ENCODE data around the gene STK11IP.
A peak's percentile ranks its signal among the peaks of the same experiment; 100 is the strongest.

STK11IP gene

DNA sequence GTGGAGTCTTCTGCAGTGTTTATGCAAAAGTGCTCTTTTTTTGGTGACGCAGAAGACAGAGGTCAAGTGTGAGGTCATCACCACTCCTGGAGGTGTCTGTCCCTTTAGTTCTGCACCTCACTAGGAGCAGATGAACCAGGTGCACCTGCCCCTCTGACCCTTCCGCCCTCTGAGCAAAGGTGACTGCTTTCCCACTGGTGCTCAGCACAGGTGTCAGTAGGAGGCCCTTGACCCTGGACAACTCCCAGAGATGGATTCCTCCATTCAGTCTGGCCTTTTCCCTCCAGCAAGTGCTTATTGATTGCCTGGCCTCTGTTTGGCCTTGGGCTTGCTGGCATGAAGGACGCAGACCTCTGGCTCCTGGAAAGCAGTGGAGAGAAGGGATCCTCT is 21.1 kb downstream of the STK11IP start:
- DNase-seq: no peak

DNA sequence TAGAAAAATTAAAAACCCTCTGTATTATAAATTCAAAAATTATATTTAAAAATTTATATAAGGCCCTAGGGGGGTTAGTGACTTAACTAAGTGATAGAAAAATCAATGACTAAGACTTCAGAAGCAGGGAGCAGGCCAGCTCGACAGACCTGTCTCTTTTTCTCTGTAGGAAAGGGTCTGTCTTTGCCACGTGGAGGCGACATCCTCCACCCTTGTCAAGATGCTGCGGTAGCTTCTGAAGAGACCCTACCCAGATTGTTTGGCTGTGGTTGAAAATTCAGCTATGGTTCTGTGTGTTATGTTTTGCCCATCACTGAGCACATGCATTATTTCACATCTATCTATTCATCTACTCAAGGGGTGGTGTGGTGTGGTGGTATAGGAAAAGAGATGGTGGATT is 21.6 kb downstream of the STK11IP start:
- DNase-seq: no peak

DNA sequence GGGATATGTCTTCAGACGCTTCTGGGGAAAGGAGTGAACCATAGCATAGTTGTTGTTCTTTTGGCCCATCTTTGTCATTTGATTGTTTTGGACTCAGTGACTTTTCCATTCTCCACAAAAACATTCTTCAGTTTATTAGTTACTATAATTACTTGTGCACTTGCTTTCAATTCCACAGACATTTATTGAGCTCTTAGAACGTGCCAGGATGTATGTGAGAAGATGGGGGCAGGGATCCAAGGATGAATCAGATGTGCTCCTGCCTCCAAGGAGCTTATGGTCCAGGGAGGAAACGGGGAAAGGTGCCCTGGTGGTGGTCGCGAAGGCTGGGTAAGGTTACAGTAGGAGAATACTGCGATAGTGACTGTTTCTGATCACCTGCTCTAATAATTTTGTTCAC is 22.9 kb downstream of the STK11IP start:
- DNase-seq: no peak

DNA sequence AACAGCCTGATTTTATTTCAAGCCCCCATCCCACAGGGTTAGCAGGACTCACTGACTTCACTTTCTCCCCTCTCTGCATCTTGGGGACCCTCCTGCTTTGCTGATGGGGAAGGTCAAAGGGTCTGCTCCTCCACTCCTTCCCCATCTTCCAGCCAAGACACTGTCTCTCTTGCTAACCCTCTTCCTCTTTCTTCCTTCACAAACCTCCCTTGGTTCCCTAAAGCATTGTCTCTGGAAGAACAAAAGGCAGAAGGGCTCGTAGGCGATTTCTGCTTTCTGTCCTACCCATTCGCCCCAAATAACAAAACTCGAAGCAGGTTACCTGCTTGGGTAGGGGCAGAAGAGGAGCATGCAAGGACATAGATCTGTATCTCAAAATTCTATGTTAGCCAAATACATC is 24.3 kb downstream of the STK11IP start:
- DNase-seq: no peak

DNA sequence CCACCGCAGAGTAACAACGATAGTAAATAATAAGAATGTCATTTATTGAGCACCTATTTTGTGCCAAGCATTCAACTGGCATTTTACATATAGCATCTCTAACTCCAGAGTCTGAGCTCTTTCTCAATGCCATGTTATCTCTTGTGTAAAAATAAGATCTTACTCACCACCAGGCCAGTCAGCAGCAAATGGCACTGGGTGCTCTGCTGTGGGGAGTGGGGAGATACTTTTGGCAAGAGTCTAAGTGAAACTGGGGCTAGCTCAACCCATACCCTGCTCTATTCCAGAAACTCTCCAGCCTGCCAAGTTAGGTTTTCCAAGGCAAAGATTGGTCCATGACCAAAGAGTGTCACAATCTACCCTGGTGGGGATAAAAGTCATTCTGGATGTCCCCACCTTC is 24.8 kb downstream of the STK11IP start:
- DNase-seq: no peak

DNA sequence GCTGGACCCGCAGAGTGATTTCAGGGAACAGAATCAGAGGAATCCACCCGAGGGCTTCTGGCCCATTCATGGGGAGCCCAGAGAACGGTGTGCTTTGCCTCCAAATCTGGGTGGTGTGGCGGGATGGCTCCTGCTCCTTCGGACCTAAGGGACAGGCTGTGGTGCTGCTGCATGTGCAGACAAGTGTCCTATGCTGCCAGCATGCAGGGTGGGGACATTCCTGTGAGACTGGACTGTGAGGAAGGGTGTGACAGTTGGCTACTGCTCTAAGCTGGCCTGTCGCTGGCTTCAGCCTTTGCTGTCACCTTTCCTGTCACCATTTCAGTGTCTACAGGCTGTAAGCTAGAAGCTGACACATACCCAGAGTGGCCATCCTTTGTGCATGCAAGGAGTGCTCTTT is 26.9 kb downstream of the STK11IP start:
- DNase-seq: no peak

DNA sequence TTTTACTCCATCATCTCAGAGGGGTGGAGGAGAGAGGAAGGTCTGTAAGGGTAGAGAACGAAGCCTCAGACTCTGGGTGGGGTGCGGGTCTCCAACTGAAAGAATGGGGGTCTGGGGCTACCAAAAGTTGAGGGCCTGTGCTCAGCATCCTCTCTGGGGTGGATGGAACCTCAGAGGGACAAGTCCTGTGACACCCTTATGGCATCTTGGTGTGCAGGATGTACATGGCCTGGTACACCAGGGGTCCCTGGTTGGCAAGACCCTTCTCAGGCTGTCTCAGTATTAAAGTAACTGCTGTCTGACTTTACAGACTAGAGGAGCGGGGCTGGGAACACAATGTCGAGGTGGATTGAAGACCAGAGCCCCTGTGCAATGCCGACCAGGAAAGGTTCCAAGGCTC is 27.5 kb downstream of the STK11IP start:
- no peak for DNase-seq

DNA sequence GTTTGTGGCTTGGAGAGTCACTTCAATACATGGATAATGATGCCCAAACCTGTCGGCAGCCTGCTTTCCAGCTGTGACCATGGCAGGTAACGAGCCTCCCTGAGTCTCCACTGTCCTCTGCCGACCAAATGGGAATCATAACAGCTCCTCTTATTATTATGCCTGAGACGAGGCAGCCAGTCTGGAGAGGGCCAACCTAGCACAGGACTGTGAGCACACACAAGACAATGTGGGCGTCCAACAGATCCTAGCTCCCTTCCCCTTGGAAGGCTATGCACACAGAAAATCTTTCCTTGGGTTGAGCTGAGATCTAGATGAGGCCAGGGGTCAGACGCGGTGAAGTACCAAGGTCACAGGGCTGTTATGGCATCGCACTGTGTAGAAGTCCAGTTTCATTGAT is 28.9 kb downstream of the STK11IP start:
- no peak for DNase-seq

DNA sequence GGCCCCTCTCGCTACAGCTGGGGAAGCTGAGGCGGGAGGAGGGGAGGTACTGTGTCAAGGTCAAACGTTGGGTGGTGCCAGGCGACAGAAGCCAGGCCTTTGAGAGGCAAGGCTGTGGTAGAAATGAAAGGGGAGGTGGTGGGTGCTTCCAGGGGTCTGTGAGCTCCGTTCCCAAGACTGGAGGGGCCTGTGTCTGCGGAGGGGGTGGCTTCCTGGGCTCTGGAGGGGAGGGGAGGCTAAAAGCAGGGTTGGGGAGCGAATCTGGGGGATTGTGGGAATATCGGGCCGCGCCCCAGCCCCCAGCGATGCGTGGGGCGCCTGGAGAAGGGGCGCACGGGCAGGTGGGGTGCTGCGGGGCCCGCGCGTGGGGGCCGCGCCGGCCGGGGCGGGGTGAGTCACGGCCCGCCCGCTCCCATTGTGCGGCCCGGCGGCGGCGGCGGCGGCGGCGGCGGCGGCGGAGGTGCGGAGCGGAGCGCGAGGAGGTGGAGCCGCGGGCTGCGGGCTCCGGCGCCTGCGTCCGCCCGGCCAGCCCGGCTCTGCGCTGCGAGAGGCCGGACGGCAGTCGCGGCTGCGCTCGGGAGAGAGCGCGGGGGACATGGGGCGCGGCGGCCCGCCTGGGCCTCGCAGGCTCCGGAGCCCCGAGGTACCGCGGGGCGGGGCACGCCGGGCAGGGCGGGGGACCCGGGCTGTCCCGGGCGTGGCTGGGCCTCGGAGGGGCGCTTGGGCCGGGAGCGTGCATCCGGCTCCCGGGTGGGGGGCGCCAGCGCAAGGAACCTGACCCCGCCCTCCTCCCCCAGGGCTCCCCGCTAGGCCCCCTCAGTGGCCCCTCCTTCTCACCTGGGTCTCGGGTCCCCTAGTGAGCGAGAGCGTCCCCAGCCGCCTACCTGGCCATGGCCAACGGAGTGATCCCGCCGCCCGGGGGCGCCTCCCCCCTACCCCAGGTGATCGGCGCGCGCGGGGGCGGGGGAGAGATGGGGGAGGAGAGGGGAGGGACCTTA is 29.7 kb downstream of the STK11IP start, which contains the start of gene SLC4A3:
TSS of gene SLC4A3 (plus strand) at position 528 of the 998 bp plus-strand sequence. CDS start at position 891, 363 bp downstream.
- peak; percentile 10 for DNase-seq

DNA sequence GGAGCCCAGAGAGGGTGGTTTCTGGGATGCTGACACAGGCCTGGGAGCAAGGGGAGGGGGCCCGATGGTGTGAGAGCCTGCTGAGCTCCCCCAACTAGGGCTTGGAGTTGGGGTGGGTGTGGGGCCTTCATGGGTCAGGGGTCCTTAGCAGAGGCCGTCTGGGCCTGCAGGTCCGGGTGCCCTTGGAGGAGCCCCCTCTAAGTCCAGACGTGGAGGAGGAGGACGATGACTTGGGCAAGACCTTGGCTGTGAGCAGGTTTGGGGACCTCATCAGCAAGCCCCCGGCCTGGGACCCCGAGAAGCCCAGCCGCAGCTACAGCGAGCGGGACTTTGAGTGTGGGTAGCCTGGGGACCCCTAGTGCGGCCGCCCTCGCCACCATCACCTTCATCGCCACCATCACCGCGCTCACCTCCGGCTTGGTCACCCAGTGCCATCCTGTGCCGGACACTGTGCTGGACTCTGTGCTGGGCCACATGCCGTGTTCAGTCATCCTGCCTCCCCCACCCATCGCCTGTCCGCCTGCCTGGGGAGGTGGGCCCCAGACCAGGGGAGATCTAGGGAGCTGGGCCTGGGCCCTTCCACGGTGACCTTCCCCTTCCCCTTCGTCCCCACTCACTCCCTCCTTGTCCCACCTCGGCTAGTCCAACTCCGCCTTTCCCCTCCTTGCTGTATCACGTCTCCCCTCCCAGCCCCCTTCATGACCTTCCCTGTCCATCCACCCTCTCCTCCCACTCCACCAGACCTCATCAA is 30.8 kb downstream of the STK11IP start:
- DNase-seq: no peak

DNA sequence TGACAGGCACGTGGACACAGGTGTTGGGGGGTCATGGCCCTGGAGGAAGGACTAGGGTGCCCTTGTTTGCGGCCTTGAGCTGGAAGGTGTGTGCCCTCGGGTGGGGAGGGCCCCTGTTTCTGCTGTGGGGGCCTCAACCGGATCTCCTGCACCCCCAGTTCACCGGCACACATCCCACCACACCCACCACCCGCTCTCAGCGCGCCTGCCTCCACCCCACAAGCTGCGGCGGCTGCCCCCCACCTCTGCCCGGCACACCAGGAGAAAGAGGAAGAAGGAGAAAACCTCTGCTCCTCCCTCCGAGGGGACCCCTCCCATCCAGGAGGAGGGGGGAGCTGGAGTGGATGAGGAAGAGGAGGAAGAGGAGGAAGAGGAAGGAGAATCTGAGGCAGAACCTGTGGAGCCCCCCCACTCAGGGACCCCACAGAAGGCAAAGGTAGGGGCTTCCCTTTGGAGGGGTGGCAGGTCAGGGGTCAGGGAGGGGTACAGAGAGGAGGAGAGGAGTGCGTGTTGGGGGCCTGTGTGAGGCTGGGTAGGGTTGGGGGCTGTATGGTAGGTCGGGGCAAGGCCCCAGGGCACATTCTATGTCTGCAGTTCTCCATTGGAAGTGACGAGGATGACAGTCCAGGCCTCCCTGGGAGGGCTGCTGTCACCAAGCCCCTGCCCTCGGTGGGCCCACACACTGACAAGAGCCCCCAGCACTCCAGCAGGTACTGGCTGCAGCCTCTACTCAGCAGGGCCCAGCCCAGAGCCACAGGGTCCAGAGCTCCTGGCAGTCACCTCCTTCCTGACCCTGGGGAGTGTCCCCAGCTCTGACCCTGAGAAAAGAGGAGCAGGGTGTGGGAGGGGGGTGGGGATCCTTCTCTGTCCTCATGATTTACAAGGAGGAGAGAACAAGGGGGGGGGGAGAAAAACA is 31.6 kb downstream of the STK11IP start:
- DNase-seq: no peak

DNA sequence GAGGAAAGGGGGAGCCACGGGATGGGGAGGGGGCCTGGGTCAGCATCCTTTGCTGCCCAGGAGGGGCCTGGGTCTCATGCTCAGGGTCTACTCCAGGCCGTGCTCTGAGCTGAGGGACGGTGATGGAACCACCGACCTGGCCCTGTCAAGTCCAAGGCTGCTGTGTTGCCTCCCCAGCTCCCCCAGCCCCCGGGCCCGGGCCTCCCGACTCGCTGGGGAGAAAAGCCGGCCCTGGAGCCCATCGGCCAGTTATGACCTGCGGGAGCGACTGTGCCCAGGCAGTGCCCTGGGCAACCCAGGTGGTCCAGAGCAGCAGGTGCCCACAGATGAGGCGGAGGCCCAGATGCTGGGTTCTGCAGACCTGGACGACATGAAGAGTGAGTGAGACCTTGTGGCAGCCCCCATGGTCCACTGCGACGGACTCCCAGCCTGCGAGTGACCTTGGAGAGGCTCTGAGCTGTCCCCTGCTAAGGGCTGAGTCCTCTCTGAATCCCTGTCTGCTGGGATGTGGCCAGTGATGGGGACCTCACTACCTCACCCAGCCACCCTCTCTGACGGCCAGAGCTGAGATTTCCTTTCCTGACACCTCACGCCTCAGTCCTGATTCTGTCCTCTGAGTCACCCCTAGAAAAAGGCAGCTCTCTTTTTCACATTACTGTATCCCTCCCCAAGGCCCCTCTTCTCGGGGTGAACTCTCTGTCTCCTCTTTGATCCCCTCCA is 32.5 kb downstream of the STK11IP start:
- DNase-seq: no peak

DNA sequence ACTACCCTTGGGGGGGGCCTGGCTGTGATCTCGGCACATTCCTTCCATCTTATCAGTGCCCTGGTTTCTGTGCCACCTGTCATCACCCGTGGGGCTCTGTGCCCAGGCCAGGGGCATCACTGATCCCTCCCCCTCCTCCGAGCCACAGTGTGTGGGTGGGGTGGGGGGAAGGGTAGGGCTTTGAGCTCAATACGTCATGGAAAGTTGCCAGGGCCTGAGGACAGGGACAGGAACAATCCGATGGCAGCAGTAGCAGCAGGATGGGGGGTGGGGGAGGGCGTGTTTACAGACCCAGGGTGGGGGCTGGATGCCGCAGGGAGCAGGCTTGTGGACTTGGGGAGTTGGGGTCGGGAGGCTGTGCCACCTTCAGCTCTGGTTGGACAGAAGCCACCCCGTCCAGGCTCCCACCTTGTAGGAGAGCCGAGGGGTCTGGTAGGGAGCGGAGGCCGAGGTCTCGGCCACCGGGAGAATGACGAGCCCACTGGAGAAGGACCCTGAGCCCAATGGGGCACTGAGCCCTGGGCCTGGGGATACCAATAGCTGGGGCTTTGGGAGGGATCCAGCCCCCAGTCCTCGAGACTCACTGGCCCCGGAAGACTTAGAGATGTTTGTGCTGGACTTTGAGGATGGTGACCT is 33.2 kb downstream of the STK11IP start:
- no peak for DNase-seq

DNA sequence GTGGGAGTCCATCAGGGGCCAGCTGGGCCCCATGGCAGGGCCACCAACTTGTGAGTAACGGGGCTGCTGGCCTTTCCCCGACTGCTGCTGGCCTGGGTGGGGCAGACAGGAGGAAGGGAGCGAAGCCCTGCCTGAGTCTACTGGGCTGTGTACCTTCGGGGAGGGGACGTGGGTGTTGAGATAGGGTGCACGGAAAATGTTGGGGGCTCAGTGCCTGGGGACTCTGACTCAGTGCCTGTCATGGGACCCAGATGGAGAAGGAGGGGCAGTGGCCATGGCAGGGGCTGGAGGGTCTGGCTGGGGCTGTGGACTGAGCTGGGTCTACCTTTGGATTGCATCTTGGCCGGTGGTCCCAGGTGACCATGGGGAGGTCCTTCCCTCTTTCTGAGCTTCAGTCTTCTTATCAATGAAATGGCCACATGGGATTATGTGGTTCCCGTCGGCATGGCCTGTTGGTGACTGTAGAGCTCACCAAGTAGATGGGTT is 33.8 kb downstream of the STK11IP start:
- no peak for DNase-seq

DNA sequence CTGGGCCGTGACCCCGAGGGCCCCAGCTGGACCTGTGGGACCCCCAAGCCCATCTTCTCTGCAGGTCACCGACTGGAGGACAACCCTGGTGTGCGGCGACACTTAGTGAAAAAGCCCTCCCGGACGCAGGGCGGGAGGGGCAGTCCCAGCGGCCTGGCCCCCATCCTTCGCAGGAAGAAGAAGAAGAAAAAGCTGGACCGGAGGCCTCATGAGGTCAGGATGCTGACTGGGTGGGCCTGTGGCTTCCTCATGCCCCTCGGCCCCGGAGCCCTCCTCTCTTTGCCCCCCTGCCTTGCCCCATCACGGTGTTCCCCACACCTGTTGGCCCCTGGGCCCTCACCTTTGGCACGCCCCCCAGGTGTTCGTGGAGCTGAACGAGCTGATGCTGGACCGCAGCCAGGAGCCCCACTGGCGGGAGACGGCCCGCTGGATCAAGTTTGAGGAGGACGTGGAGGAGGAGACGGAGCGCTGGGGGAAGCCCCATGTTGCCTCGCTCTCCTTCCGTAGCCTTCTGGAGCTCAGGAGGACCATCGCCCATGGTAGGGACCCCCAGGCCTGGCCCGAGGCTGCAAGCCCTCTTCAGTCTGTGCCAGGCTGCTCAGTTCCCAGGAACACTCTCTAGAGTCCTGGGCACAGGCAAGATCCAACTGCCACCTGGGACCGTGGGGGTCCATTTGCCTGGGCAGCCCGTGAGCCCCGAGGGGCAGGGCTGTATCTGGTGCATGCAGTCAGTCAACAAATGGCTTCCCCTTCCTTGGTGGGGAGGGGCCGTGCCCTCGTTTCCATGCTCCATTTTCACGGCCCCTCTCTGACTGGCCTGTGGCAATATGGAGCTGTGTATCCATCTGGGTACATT is 34.5 kb downstream of the STK11IP start:
- DNase-seq: no peak

DNA sequence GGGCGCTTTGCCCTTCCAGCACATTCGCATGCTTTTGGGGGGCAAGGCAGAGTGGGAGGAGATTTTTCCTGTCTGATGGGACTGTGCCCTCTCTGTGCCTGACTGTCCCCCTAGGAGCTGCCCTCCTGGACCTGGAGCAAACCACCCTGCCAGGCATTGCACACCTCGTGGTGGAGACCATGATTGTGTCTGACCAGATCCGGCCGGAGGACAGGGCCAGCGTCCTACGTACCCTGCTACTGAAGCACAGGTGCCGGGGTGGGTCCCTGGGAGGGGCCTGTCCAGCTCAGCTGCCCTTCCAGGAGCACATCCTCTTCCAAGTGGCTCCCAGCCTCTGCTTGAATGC is 35.1 kb downstream of the STK11IP start:
- no peak for DNase-seq

DNA sequence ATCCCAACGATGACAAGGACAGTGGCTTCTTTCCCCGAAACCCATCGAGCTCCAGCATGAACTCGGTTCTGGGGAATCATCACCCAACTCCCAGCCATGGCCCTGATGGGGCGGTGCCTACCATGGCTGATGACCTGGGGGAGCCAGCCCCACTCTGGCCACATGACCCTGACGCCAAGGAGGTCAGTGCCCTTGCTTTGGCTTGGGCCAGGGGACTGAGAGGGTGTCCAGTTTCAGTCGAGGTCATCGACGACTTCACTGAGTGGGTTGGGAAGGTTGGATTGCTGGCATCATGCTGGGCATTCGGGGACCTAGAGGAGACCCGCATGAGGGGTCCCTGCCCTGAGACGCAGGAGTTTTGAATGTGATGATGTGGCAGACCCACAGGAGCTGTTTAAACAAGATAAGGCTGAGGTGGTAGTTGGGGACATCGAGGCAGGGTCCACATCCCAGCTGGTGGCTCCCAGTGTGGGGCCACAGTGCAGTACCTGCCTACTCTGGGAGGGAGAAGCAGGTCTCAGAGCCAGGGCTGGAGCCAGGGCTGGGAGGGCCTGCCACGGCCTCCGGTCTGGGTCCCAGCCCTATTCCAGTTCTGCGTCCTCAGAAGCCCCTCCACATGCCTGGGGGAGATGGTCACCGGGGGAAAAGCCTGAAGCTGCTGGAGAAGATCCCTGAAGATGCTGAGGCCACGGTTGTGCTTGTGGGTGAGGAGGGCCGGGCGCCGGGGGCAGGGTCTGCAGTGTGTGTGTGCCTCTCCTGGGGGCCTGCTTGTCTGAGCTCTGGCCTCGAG is 35.8 kb downstream of the STK11IP start:
- no peak for DNase-seq

DNA sequence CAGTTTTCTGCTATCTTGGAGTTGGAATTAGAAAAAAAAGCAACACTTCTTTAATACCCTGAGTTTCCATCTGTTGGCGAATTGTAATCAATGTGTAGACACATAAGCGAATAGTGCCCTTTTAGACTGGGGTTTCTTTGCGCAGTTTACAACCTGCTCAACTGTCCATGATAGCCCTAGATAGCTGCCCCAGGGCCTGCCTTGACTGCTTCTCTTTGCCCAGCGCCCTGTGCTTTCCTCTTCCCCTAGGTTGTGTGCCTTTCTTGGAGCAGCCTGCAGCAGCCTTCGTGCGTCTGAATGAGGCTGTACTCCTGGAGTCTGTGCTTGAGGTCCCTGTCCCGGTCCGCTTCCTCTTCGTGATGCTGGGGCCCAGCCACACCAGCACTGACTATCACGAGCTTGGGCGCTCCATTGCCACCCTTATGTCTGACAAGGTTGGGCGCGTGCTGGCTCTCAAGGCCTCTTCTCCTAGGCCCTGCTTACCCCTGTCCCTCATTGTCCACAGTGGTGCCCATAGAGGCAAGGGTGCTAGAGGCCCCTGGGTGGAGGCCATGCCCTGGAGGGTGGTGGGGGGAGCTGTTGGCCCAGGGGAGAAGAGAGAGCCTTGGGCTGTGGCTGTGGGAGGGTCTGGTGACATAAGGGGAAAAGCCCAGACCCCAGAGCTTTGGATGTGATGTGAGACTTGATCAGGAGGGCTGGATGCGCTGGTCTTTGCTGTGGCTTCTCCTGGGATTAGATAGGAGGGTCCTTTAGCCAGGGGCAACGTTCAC is 36.7 kb downstream of the STK11IP start:
- no peak for DNase-seq
